22Rv1 (cell line): ENCODE data around the gene NCAPD3.

Source experiments
- ZFX ChIP-seq: fragments of 450-650 bp; IDR thresholded peaks from 2 replicates; pipeline ENCODE4 v1.6.1; 2017; ENCODE audit warnings: antibody characterized with exemption, borderline replicate concordance
- TF ChIP-seq, protein P1 (sequence below): fragments of 450-650 bp; IDR thresholded peaks from 2 replicates; pipeline ENCODE4 v1.5.1; 2017; ENCODE audit warnings: mild to moderate bottlenecking

GRCh38 chr11:134215836-134216235 is 7.9 kb downstream of the NCAPD3 start:
- TF ChIP-seq, protein P1, sequence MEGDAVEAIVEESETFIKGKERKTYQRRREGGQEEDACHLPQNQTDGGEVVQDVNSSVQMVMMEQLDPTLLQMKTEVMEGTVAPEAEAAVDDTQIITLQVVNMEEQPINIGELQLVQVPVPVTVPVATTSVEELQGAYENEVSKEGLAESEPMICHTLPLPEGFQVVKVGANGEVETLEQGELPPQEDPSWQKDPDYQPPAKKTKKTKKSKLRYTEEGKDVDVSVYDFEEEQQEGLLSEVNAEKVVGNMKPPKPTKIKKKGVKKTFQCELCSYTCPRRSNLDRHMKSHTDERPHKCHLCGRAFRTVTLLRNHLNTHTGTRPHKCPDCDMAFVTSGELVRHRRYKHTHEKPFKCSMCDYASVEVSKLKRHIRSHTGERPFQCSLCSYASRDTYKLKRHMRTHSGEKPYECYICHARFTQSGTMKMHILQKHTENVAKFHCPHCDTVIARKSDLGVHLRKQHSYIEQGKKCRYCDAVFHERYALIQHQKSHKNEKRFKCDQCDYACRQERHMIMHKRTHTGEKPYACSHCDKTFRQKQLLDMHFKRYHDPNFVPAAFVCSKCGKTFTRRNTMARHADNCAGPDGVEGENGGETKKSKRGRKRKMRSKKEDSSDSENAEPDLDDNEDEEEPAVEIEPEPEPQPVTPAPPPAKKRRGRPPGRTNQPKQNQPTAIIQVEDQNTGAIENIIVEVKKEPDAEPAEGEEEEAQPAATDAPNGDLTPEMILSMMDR: no peak
- no peak for TF ChIP-seq ZFX
